ENCODE data around the gene PHF3. TPM values are rescaled to one million over a fixed set of nuclear protein-coding genes. Genes with fewer than 3 reads are reported as not detected.
"Not testable (repeated sequence)": the region's sequence is repeated elsewhere in the genome, so short reads cannot be mapped to it uniquely, and the experiment has no call there.

The PHF3 gene
- total and polyA plus RNA-seq, 4 donors = 27.1 to 90.7 (median 63.4) TPM

DNA sequence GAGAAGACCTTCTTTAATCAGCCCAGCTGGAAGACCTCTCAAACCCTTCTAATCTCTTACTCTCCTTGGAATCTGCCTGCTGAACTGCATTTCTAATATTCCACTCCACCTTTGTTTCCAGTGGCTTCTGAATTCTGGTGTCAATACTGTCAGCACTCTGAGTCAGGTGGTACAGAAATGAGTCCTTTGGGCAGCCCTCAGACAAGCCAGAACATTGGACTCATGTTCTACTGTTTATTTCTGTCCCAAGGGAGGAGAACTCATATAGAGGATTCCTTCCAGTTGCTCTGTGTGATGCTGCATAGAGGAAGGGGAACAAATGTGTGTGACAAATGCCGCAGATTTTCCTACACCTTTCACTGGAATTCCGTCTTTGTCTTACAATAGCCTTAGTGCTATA lies 114.8 kb downstream of the PHF3 start:
- Histone ChIP-seq H3K27me3 (ENCODE audit: control insufficient read depth, insufficient read depth, low read length) (no peaks in the 10 kb centered on the region), H3K4me1 (ENCODE audit: control insufficient read depth, insufficient read depth, low read length) (no peaks in the 10 kb centered on the region), H3K4me3 (ENCODE audit: low read depth, low read length) (no peak overlapping the region), H3K27ac (ENCODE audit: low read depth, low read length) (no peak overlapping the region), H3K36me3 (ENCODE audit: control insufficient read depth, insufficient read depth, low read length) (no peaks in the 10 kb centered on the region), H3K9me3 (ENCODE audit: control insufficient read depth, insufficient read depth, low read length) (no peaks in the 10 kb centered on the region)
- no peak for DNase-seq (ENCODE audit: low read depth in 4 of 6, low spot score in 6 of 6)
- WGBS (ENCODE audit: insufficient coverage) = no CpG with 5 or more reads among the region's 2 CpGs

DNA sequence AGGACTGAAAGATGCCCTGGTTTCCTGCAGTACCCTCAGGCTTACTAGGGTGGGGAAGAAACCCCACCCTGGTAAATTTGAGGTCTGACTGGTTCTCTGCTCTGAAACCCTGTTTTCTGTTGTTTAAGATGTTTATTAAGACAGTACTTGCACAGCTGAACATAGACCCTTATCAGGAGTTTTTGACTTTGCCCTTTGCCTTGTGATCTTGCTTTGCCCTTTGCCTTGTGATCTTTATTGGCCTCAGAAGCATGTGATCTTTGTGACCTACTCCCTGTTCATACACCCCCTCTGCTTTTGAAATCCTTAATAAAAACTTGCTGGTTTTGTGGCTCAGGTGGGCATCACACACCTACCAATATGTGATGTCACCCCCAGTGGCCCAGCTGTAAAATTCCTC lies 121.7 kb downstream of the PHF3 start:
- DNase-seq (ENCODE audit: low read depth in 4 of 6, low spot score in 6 of 6); H3K4me1 ChIP-seq (ENCODE audit: control insufficient read depth, insufficient read depth, low read length); H3K9me3 ChIP-seq (ENCODE audit: control insufficient read depth, insufficient read depth, low read length); H3K27ac ChIP-seq (ENCODE audit: low read depth, low read length); H3K36me3 ChIP-seq (ENCODE audit: control insufficient read depth, insufficient read depth, low read length); H3K27me3 ChIP-seq (ENCODE audit: control insufficient read depth, insufficient read depth, low read length); H3K4me3 ChIP-seq (ENCODE audit: low read depth, low read length): not testable (repeated sequence)

DNA sequence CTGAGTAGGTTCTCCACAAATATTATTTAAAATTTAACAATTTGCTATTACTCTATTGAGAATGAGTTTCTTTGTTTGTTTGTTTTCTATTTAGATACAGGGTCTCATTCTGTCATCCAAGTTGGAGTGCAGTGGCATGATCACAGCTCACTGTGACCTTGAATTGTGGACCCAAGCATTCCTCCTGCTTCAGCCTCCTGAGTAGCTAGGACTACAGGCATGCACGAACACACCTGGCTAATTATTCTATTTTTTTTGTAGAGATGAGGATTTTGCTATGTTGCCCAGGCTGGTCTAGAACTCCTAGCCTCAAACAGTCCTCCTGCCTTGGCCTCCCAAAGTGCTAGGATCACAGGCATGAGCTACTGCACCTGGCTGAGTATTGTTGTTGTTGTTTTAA lies 122.2 kb downstream of the PHF3 start:
- no CpG with 5 or more reads among the region's 1 CpG for WGBS (ENCODE audit: insufficient coverage)
- no peaks in the 10 kb centered on the region for H3K4me1 ChIP-seq (ENCODE audit: control insufficient read depth, insufficient read depth, low read length)
- H3K27ac ChIP-seq (ENCODE audit: low read depth, low read length) = no peak overlapping the region
- no peaks in the 10 kb centered on the region for H3K36me3 ChIP-seq (ENCODE audit: control insufficient read depth, insufficient read depth, low read length)
- no peaks in the 10 kb centered on the region for H3K9me3 ChIP-seq (ENCODE audit: control insufficient read depth, insufficient read depth, low read length)
- no peak for DNase-seq (ENCODE audit: low read depth in 4 of 6, low spot score in 6 of 6)
- H3K4me3 ChIP-seq (ENCODE audit: low read depth, low read length) = no peak overlapping the region
- no peaks in the 10 kb centered on the region for H3K27me3 ChIP-seq (ENCODE audit: control insufficient read depth, insufficient read depth, low read length)

DNA sequence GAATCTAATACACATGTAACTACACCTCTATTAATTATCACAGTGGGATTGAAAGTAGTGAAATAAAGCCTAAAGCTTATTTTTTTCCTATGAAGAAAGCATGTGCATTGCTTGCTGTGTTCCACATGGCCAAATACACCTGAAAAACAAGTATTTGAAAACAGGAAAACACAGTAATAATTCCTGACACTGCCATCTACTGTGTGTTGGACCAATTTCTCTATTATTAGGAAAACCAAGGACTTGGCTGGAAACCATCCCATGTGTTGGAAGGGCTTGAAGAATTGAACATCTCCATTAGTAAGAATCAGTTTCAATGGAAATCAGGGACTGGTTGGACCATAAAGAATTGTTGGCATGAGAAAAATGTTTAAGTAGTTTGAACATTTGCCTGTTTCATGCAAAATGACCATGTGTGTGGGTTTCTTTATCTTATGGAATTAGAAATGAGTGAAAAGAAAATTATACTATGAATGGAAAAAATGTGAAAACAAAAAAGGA lies 124.1 kb downstream of the PHF3 start:
- Histone ChIP-seq H3K27me3 (ENCODE audit: control insufficient read depth, insufficient read depth, low read length) (no peaks in the 10 kb centered on the region), H3K4me3 (ENCODE audit: low read depth, low read length) (no peak overlapping the region), H3K9me3 (ENCODE audit: control insufficient read depth, insufficient read depth, low read length) (no peaks in the 10 kb centered on the region), H3K4me1 (ENCODE audit: control insufficient read depth, insufficient read depth, low read length) (no peaks in the 10 kb centered on the region), H3K27ac (ENCODE audit: low read depth, low read length) (no peak overlapping the region), H3K36me3 (ENCODE audit: control insufficient read depth, insufficient read depth, low read length) (no peaks in the 10 kb centered on the region)
- DNase-seq (ENCODE audit: low read depth in 4 of 6, low spot score in 6 of 6) = peak in 1 of 6 donors; percentile 8

DNA sequence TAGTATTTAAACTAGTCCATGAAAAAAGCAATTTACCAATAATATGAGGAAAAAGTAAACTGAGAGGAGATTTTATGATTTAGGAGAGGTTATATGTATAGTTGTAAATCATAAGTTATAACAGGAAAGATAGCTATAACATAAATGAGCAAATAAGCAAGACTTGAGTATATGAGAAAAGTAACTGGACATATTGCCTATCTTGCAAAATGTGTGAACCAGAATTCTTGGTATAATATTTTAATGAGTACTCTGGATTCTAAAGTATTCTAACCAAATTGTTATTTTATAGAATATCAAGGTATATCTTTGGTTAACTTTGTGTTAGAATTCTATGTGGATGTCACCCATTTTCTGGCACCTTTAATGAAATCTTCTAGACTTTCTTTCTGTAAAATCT lies 124.6 kb downstream of the PHF3 start:
- DNase-seq (ENCODE audit: low read depth in 4 of 6, low spot score in 6 of 6) = no peak
- Histone ChIP-seq H3K27me3 (ENCODE audit: control insufficient read depth, insufficient read depth, low read length) (no peaks in the 10 kb centered on the region), H3K4me3 (ENCODE audit: low read depth, low read length) (no peak overlapping the region), H3K36me3 (ENCODE audit: control insufficient read depth, insufficient read depth, low read length) (no peaks in the 10 kb centered on the region), H3K27ac (ENCODE audit: low read depth, low read length) (no peak overlapping the region), H3K9me3 (ENCODE audit: control insufficient read depth, insufficient read depth, low read length) (no peaks in the 10 kb centered on the region), H3K4me1 (ENCODE audit: control insufficient read depth, insufficient read depth, low read length) (no peaks in the 10 kb centered on the region)

DNA sequence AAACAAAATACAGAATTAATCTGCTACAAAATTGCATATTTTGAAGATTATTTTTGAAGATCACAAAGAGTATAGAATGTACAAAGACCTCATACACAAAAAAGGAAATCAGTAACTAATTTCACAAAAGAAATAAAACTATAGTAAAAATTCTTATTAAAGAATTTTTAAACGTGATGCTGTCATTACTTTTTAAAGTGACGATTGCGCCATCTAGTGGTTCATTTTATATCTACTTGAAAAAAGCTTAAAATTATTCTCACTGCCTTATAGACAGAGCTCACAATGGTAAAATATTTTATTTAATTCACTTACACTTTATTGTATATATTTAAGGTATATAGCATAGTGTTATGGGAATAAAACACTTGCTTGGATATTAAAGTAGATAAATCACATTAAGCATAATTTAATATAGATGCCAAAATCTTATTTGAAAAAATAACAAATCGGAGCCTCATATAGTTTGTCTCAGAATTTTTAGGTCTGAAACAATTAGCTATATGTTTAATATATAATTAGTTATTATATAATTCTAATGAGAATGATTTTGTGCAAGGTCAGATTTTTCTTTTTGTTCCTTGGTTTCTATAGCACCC lies 128.8 kb downstream of the PHF3 start:
- Histone ChIP-seq H3K36me3 (ENCODE audit: control insufficient read depth, insufficient read depth, low read length) (no peaks in the 10 kb centered on the region), H3K9me3 (ENCODE audit: control insufficient read depth, insufficient read depth, low read length) (peaks cover 4% of the 10 kb centered on the region), H3K4me3 (ENCODE audit: low read depth, low read length) (no peak overlapping the region), H3K27me3 (ENCODE audit: control insufficient read depth, insufficient read depth, low read length) (no peaks in the 10 kb centered on the region), H3K4me1 (ENCODE audit: control insufficient read depth, insufficient read depth, low read length) (no peaks in the 10 kb centered on the region), H3K27ac (ENCODE audit: low read depth, low read length) (no peak overlapping the region)
- WGBS (ENCODE audit: insufficient coverage) = no CpG with 5 or more reads among the region's 4 CpGs
- DNase-seq (ENCODE audit: low read depth in 4 of 6, low spot score in 6 of 6) = peak; percentile 22 to 89 (median 51)

Small RNA genes lying within 50 kb of the gene (small RNA-seq; reads per million reads assigned to genes)
- gene AL513043.1 (ENCODE audit: low replicate concordance) = not detected

Other genes with a start within 250 kb of the PHF3 start
- 100 to 1,000 TPM in 1 of 2 donors, 10 to 100 TPM in 1; 21.2 to 127 TPM for gene PTP4A1, start 63.3 kb upstream of the PHF3 start, total RNA-seq
- gene PTP4A1, start 63.3 kb upstream of the PHF3 start, polyA plus RNA-seq (ENCODE audit: insufficient read length in 2 of 2) = 10 to 100 TPM; 52.2 to 84.7 TPM